Measurements from ENCODE around the gene MYL5.

DNA sequence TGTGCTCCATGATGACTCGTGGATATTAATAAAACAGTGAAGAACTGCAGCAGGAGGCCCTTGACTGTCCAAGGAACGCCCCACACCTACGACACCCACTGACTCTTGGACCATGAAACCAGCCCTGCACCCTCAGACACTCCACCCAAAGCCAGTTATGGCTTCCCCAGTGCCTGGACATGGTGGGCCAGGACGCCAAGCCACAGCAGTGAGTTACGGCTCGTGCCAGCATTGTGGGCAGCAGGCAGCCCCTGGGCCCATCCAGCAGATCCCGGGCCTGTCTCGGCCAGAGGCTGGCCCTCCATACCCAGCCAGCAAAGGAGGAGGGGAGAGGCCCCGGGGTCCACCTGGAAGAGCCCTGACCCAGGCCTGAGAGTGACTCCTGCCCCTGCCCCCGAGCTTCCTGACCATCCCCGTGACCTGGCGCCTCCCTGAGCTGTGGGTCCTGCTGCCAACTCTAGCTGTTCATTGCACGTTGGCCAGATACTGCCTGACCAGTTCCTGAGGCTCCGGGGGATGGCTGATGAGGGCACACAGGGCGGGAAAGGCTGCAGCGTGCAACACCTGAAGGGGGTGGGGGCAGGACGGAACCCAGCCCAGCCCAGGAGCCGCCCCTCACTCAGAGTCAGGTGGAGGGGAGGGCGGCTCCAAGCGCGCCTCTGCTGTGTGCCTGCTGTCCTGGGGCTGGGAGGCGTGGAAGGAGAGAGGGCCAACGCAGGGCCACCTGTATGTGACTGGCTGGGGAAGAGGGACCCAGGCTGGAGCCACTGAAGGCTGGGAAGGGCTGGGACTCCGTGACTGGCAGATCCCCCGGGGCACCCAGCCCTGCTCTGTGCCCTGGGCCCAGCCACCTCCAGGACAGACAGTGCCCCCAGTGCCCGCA lies 13.9 kb downstream of the MYL5 start:
- no peak for TF ChIP-seq TAF1 (IDR thresholded peaks at IDR 0.05; ENCODE audit: borderline replicate concordance, low read depth, low read length)
- no peak for TF ChIP-seq POLR2A (IDR thresholded peaks at IDR 0.05; ENCODE audit: low read depth, low read length)

Measured in GM12892 (cell line).